Erythroblast (primary cell): Measurements from ENCODE around the gene TSPAN32.

Source experiments
- GATA1 ChIP-seq: IDR thresholded peaks from 2 replicates; pipeline ENCODE4 v1.6.1; 2011; ENCODE audit warnings: low read depth, mild to moderate bottlenecking, control low read depth, low read length, moderate library complexity
- POLR2A ChIP-seq: IDR thresholded peaks from 2 replicates; pipeline ENCODE4 v1.6.1; 2011; ENCODE audit warnings: mild to moderate bottlenecking, low read length

DNA sequence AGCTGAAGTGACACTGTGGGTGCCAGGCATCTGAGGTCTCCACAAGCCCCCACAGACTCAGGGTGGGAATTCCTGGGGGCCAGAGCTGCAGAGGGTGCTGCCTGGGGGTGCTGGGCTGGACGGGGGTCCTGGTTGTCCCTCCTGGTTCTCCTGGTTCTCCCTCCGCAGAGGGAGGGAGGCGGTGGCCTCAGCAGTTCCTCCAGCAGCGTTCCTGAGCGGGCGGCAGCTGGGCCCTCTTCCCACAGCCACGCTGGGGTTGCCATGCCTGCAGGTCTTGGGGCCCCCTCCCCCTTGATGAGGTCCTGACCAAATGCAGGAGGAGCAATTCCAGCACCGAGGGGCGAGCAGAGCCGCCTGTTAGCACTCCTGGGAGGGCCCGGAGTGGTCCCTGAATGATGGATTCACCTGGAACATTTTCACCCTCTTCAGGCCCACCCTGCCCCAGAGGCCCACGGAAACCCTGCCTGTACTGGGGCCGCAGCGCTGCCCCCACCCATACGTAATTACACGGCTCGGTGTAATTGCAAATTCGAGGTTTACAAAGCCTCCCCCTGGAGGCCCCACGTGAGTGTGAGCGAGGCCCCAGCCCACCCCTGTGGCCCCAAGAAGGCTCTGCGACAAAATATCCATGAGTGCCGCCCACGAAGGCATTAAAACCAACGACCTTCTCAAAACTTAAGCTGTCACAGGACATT, 730 bp upstream of the TSPAN32 start:
- TF ChIP-seq POLR2A = no peak
- TF ChIP-seq GATA1 = no peak
